Nucleus accumbens (tissue), 56 donors: Measurements from ENCODE around the gene RAI1.

ENCODE experiments used
- DNase-seq, 56 donors: peaks; one replicate each; lab custom pipeline; 2025; lab: John Stamatoyannopoulos, UW

RAI1 gene

DNA sequence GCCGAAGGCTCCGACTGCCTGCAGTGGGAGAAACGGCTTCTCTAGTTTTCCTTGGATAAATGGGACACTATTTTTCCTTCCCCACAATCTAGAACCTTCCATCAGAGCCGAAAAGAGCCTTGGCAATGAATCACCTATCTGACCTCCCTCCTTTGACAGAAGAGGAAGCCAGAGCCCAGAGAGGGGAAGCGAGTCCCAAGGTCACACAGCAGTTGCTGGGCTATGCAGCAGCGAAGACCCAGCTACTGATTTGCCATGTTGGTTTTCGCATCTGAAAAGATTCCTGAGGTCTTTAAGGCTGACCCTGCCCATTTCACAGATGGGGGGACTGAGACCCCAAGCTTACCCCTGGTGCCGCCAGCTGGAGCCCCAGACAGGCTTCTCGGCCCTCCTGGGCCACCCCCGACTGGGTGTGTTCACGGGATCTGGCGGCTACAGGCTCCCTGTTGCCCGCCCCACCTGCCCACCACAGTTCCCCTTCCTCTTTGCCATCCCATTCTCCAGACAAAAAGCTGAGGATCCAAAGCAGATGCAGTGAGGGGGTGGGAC is 45.9 kb downstream of the RAI1 start:
- DNase-seq: no peak

DNA sequence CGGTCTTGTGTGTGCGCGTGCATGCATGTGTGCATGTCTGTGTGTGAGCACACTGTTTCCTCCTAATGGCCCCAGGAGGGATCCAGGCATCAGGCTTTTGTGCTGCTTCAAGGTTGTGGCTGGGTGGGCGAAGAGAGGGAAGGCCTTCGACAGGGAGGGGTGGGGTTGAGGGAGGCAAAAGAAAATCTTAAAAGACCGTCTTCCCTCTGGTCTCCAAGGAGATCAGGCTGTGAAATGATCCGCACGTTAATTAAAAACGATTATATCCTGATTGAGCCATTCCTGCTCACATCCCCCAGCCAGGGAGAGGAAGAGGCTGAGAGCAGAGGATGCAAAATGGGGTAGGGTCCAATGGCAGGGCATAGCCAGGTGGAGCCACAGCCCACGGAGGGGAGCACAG is 46.9 kb downstream of the RAI1 start:
- peak in 2 of 56 donors; percentile 12 to 35 for DNase-seq

DNA sequence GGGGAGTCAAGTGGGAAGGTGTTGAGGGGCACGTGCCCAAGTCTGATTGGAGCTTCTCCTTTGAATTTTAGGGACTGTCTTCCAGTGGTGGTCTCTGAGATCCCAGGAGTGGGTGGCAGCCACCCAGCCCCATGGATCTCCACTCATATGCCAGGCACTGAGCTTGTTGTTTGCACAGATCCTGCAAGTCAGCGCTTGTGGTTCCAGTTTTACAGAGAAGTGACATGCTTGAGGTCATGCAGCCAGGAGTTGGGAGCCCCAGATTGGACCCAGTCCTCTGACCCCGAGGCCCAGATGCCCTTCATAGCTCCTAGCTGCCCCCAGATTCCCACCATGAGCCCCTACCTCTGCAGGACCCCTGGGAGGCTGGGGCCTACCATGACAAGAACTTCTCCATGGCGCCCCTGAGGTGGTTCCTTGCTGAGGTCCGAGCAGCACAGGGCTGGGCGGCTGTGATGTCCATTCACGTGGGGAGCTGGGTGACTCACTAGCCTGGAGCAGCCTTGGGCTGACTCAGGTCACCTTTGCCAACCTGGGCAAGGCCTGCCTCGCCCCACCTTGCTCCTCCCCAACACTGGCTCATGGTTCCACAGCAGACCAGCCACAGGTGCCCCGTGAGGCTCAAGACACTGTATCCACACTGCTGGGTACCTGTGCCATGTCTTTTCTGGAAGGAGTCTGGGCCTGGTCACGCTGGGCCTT is 47.4 kb downstream of the RAI1 start:
- no peak for DNase-seq

DNA sequence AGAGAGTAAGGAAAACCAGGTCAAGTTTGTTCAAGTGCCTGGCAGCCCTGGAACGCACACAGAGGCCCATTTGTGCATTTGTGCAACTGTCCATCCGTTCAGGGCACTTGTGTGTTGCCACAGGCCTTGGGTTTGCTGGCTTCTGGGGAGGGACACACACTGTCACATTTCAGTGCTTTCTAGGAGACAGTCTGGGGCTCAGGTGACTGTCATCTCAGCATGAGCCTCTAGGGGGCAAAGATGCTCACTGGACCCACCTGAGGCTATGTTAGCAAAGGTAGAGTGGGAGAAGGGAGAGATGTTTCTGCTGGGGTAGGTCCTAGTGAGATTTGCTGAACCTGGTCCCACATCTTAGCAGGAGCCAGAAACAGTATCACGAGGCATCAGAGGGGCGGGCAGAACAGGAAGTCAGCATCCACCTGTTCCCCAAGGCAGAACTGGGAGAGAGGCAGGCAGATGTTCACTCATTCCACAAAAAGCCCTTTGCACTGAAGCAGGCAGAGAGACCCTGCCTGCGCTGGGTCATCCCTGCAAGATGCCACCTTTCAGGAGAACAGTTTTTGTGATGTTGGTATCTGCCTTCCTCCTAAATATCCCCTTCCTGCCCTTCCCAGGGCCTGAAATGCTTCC is 48.5 kb downstream of the RAI1 start:
- peak in 23 of 56 donors; percentile 20 to 59 (median 37) for DNase-seq

DNA sequence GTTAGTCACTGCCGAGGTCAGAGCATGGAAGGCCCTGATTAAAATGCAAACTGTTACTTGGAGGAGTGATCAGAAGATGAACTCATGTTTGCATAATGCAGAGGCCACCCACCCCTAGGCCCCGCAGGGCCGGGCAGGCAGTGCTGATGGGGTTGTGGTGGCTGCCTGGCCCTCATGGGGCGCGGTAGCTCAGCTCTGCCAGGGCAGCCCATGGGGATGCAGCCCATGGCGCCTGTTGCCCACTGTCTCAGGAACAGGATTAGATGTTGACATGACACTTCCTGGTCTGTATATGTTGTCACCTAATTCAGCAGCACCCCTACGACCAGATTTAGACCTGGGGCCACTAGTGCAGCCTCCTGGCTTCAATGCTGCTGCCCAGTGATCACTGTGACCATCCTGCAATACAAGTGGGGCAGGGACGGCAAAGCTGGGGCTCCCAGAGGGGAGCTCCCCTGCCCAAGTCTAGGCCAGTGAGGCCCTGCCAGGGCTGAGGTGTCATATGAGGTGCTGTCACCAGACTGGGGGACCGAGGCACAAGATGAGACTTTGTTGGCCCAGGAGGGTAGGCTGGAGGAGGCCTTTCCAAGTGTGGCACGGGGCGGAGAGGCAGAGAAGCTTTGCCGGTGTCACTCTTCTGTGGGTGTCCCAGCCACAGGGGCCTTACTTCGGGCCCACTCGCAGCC is 49.1 kb downstream of the RAI1 start:
- peak in 1 of 56 donors; percentile 41 for DNase-seq

DNA sequence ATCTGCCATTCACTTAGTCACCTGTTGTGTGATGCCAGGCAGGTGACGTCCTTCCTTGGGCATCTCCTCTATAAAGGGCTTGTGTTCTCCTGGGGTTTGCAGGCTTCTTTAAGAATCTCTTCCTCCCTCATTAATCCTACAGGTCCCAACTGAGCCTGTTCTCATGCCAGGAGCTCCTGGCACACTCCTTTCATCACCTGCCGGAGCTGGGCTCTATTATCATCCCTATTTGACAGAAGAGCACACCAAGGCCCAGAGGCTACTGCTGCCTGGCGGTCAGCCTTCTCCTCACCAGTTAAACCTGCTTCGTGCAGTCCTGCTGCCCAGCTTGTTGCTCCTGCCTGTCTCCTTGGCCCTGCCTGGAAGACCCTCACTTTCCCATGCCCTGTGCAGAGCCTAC is 51.2 kb downstream of the RAI1 start:
- no peak for DNase-seq

DNA sequence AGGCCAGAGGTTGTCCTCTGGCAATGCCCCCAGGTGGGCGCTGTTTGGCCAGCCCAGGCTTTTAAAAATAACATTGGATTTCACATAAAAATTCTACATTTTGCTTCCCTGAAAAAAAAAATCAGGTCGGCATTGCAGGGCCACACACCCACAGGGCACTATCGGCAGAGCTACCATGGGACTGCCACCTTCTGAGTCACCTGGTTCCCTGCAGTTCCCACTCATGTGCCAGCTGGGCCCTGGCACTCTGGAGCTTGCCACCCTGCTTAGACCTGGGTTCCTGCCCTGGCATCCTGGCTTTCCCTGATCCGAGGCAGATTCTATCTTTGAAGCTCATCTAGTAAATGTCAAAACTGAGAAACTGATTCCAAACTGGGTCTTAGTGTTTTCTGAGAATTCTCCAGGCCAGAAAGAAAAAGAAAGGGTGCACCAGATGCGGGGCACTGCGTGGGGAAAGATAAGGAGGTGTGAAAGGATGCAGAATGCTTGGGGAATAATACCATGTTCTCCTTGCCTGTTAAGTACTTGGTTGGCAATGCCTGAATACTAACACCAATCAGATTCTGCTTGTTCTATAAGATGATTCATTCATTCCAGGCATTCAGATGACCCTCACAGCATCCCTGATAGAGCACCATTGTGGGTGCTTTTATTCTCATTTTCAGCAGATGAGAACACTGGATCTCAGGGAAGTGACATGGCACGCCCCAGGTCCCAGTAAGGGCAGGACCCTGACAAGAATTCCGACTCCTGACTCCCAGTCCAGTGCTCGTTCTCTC is 51.8 kb downstream of the RAI1 start:
- DNase-seq: peak in 1 of 56 donors; percentile 47

DNA sequence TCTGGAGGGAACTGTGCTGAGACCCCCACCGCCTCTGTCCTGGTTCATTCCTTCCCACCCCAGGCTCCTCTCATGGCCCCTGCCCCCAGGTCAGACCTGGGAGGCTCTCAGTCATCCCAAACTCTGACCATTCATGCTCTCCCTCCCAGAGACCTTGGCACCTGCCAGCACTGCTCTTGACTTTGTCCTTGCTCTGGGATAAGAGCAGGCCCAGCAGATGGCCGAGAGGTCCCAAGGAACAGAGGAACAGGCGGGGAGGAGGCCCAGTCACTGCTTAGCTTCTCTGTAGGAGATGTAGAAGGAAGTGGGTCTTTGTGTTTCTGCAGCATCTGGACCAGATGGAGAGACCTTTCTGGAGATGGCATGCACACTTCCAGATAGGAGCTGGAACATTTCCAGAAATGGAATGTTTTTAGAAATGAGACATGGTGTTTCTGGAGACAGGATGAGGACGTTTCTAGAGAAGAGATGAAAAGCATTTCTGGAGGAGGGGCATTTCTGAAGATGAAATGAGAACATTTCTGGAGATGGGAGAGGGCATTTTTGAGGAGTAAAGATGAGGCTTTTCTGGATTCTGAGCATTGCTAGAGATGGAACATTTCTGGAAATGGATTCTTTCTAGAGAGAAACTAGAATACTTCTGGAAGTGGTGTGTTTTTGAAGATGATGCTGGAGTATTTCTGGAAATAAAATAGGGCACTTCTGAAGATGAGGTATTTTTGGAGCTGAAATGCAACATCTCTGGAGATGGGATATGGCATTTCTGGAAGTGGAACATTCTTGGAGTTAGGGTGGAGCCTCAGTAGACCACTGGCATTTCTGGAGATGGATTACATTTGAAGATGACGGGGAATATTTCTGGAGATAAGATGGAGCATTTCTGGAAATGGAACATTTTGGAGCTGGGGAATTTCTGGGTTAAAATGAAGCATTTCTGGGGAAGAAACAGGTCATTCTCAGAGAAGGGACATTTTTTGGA is 55.2 kb downstream of the RAI1 start:
- no peak for DNase-seq

DNA sequence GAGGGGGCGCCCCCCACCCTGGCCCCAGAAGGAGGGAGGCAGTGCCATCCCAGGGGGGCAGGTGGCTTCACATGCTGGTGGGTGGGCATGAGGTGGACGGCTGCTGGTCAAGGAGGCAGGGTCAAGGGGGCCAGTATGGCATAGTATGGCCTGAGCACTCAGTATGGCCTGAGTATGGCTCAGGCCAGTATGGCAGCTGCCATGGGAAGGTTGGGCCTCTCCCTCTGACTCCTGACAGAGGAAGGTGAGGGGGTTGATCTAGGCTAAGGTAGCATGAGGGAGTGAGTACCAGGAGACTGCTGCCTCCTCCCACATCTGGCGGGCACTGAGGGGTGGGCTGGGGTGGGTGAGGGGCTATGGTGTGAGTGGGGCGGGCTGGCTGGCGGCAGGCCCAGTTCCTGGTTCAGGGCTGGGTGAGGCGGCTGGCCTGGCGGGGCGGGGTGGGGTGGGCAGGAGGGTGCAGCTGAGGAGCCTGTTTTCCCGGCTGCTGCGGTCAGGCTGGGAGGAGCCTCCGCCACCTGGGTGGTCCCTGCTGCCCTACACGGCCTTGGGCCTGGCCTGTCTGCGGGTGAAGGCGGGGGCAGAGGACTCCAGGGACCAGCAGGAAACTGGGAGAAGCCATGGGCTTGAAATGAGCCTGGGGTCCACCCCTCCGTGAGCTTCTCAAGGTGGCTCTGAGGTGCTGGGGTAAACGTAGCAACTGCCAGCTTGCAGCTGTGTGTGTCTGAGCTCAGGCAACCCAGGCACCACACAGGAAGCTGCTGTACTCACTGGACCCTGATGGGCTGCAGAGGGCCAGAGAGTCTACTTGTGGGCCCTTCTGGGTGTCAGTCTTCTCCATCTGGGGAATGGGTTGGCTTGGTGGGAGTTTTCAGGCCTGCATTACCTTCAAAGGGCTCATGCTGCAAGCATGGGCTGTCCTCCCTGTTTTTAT is 57.0 kb downstream of the RAI1 start:
- no peak for DNase-seq

DNA sequence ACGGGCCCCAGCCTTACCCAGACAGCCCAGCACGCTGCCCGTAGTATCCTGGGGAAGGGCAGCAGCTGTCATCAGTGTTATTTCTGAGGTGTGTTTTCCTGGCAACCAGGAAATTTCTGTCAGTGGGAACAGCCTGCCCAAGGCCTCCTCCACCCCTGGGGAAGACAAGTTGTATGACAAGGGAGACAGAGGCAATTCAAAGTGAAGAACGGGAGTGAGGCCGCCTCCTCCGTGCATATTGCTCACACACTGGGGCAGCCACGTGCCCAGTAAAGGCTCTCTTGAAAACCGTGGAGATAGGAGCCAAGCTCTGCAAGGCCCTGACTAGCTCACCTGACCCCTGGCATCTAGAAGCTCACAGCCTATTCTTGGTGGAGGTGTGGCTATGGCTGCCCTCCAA is 57.6 kb downstream of the RAI1 start:
- DNase-seq: peak in 32 of 56 donors; percentile 23 to 83 (median 47)

DNA sequence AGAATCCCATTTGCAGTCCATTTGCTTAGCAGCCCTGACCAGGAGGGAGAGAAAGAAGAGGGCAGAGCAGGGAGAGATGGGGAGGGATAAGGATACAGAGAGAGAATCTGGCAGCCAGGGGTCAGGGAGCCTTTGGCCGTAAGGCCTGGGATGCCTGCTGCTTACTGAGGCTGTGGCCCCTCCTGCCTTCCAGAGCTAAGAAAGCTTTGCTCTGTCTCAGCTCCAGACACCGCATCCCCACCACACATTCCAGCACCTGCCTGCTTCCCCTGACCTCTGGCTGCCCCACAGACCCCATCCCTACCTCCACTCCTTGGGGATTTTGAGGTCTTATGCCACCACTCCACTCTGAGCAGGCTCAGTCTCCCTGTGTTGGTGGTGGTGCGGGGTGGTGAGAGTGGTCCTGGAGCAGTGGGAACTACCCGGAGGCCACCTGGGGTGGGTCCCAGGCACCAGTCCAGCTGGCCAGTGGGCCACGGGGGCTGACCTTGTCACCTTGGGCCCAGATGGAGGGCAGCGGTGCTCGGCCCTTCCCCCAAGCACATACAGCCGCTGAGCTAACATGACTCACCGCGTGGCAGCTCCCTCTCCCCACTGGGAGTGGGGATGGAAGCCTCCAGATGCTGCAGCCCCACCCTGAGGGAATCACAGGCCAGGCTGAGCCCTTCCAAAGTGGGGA is 58.3 kb downstream of the RAI1 start:
- peak in 47 of 56 donors; percentile 33 to 91 (median 64) for DNase-seq

DNA sequence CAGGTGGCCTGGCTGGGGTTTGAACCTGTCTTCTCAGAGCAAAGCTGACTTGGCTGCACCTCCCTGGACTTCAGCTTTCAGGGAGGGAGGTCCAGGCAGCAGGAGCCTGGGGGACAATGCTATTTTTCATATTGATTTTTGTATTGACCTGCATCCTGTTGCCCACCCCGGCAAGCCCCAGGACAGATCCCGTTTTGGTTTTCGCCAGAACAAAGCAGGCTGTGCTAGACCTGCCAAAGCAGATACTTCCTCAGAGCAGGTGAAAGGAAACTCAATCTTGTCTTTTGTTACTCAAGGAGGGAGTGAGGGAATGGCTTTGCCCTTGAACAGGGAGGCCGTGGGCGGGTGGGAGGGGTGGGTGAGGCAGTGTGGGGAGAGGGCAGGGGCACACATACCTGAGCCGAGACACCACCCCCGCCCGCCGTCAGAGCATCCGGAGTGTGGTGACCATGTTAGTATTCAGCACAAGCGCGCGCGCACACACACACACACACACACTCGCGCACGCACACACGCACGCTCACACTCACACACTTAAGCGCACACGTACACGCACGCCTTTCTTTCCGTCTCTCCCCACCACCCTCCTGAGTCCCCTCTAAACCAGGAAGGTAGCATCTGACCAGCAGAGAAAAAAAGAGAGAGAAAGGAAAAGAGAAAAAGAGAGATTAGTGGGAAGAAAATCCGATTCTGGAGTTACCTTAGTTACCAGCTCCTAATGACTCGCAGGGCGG is 59.5 kb downstream of the RAI1 start:
- peak in 33 of 56 donors; percentile 22 to 75 (median 55) for DNase-seq

DNA sequence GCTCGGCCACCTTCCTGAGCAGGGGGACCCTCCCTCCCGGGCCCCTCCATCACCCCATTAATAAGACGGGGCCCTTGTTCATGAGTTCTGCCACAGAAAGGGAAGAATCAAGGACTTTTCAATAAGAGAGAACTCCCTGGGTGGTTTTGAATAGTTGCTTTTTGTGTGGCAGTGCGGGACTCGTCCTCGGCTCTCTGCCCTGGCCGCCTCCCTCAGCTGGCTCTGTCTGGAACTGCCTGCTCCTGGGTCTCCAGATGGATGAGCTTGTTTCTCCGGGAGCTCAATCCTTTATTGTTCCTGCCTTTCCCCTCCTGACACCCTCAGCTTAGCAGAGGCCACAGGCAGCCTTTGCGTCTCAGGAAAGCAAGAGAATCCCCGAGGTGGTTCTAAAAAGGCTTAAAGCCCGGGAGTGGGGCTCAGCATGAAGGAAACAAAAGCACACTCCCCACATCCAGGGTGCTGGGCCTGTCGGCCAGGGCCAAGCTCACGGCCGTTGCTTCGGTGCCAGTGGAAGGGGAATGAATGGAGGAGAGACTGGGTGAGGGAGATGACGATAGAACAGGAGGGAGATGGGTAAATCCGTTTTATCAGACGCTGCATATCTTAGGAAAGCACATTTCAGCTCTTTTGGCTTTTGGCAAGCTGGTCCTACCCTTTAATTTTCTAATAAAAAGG is 60.2 kb downstream of the RAI1 start:
- DNase-seq: peak in 54 of 56 donors; percentile 41 to 89 (median 79)

DNA sequence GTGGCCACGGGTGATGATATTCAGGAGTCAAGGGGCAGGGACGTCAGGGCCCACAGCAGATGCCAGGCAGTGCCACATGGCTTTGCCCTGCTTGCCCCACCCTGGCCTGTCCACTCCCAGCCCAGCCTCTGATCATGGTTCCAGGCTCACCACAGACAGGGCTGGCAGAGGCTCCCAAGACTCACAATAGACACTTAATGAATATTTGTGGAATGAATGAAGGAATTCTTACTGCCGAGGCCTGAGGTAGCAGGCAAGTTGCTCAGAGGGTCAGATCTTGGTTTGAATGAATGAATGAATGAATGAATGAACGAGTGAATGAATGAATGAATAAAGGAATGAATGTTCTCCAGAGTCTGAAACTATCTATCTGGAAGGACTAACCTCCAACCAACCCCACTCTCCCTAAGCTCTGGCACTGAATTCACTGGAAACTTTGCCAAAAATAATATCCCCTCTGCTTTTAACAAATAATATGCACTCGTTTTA is 60.9 kb downstream of the RAI1 start:
- peak in 22 of 56 donors; percentile 25 to 59 (median 45) for DNase-seq

DNA sequence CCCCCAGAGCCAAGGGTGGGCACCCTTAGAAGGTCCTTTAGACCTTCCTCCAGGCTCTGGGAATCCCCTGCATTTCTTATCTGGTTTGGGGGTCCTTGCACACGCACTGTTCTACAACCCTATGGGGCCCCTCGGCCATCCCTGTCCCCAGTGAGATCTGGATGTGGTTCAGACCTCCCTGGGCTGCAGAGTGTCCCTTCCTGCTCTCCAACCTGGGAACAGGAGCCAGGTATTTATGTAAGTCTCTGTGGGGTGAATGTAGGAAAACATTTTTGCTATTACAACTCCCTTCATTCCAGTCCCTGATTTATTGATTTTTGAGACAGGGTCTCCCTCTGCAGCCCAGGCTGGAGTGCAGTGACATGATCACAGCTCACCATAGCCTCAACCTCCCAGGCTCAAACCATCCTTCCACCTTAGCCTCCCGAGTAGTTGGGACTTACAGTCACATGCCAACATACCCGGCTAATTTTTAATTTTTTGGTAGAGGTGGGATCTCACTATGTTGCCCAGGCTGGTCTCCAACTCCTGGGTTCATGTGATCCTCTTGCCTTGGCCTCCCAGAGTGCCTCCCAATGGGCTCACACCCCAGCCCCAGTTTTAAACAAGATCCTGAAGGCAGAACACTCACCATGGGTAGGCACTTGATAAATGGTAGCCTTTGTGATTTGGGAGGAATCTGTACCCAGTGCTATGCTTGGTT is 61.6 kb downstream of the RAI1 start:
- DNase-seq: no peak
